ENCODE results near the gene LSM7.
"Not testable (repeated sequence)": the region's sequence is repeated elsewhere in the genome, so short reads cannot be mapped to it uniquely, and the experiment has no call there.

Gene LSM7

DNA sequence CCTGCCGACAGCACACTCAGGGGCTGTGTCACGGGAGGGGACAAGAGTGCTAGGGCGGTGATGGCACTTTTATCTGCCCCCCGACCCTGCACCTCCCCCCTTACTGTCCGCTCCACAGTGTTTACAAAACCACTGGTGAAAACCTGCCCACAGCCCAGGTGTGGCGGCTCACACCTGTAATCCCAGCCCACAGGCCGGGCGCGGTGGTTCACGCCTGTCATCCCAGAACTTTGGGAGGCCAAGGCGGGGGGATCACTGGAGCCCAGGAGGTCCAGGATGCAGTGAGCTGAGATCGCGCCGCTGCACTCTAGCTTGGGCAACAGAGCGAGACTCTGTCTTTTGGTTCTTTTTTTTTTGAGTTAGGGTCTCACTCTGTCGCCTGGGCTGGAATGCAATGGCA is 32.2 kb downstream of the LSM7 start:
- ATAC-seq: no peak

DNA sequence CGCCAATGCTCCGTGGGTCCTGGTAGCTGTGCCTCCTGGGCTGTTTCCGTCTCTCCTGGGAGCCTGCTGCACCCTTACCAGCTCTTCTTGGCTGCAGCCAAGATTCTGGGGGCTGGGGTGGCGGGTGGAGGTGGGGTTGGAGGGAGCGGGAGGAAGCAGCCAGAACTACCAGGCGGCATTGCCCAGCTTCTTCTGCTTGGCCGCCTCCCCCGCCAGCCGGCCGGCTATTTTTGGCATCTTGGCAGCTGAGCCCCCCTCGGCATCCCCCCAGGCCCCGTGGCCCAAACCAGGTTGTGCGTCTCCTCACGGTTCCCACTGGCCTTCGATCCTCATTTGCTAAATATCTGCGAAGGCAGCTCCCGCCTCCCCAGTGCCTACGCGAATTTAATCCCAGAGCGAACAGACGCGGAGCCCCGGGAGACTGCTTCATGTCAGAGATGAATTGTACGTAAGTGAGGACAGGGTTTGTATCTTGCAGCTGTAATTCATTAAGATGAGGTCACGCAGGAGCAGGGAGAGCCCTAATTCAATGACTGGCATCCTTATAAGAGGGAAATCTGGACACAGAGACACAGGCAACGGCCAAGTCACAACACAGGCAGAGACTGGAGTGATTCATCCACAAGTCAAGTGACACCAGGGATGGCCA is 33.6 kb downstream of the LSM7 start:
- no peak for ATAC-seq

DNA sequence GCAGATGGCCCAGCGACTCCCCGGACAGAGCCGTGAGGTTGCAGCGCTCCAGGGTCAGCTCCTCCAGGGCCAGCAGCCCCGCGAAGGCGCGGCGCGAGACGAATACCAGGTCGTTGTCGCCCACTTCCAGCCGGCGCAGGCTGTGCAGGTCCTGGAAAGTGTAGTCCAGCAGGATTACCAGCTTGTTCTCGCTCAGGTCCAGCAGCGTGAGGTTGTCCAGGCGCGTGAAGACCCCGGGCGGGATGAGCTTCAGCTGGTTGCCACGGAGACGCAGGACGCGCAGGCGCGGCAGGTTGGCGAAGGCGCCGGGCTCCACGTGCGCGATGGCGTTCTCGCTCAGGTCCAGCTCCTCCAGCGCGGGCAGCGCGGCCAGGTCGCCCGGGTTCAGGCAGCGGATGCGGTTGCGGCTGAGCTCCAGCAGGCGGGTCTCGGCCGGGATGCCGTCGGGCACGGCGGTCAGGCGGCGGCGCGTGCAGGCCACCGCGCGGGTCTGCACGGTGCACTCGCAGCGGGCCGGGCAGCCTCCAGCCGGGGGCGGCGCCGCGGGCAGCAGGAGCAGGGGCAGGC is 37.1 kb downstream of the LSM7 start:
- no peak for ATAC-seq

DNA sequence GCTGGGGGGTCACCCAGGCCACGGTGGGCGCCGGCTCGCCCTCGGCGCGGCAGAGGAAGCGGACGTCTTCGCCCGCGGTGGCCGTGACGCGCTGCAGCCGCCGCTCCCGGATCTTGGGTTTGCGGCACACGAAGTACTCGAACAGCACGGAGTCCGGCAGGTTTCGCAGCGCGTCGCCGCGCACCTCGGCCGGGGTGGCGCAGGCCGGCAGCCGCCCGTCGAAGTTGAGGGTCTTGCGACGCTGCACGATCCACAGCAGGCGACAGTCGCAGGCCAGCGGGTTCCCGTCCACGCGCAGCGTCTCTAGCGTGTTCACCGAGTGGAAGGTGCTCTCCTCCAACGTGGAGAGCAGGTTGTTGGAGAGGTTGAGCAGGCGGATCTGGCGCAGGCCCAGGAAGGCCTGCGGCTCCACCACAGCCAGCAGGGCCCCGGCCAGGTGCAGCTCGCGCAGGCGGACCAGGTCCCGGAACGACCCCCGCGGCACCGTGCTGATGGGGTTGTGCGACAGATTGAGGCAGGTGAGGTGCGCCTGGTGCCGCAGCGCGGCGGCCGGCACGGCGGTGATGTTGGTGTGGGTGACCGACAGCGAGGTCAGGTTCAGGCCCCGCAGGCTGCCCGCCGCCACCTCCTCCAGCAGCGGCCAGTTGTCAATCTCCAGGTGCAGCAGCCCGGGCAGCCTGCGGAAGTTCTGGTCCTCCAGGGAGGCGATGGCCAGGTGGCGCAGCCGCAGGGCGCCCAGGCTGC is 37.8 kb downstream of the LSM7 start:
- ATAC-seq: peak; percentile 22 to 30

DNA sequence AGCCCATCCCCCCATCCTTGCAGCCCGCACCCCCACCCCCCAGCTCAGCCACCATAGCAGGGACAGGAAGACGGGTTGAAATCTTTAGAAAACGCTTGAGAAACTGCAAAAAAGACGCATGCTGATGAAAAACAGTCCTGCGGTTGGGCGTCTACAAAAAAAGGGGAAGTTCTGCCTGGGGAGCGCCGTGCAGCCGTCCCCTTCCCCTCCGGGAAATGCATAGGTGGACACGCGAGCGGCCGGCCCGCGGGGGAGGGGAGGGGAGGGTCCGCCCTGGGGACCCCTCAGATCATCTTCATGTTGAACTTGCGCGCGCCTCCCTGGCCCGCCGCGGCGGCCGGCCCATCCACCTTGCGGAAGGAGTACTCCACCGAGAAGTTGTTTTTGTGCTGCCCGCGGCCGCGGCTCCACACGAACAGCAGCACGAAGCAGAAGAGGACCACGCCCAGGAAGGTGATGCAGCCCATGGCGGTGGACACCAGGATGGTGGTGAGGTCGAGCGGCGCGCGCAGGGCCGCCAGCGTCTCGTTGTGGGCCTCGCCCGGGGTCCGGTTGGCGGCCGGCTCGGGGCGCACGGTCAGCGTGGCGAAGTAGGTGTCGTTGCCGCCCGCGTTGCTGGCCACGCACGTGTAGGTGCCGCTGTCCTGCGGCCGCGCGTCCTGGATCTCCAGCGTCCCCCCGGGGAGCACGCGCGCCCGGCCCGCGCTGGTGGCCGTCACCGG is 38.5 kb downstream of the LSM7 start:
- ATAC-seq: peak; percentile 54 to 71

DNA sequence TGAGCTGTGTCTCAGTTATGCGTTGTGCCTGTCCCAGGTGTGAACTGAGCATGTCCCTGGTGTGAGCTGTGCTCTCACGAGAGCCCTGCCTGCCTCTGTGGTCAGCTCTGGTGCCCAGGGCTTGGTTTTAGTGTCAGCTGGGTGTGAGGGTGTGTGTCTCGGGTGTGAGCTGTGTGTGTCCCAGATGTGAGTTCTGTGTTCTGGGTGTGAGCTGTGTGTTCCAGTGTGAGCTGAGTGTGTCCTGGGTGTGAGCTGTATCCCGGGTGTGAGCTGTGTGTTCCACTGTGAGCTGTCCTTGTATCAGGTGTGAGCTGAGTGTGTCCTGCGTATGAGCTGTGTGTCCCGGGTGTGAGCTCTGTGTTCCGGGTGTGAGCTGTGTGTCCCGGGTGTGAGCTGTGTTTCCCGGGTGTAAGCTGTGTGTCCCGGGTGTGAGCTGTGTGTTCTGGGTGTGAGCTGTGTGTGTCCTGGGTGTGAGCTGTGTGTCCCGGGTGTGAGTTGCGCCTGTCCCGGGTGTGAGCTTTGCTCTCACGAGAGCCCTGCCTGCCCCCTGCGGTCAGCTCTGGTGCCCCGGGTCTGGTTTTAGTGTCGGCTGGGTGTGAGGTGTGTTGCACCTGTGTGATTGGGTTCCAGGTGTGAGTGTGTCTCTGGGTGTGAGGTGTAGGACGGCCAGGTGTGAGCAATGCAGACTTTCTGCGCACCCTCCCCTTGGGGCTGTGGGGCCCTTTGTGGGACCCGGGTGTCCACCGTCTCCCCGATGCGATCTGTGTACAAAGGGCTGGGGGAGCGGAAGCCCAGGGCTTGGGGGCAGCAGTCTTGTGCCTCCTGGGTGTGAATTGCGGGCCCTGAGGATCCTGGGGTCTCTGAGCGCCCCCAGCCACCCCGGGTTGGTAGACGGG is 39.3 kb downstream of the LSM7 start:
- peak in 1 of 2 donors; percentile 2 for ATAC-seq

DNA sequence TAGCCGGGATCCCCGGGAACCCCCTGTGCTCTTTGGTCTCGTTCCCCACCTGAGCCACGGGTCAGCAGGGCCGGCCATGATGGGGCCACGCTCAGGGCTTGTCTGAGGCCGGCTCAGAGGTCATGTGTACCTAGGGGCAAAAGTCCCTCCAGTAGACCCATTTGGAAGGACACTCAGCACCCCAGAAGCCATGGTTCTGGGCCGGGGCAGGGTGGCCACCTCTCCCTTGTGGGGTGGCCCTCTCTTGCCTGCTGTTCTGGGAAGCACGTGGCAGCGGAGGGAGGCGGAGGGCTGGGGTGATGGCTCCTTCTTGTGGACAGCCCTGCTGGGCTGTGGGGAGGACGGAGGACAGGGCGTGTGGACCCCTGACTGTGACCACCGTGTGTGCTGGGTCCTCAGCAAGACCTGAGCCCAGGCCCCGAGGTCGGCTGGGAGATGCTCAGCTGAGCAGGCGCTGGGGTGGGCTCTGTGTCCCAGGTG is 40.0 kb downstream of the LSM7 start:
- no peak for ATAC-seq

DNA sequence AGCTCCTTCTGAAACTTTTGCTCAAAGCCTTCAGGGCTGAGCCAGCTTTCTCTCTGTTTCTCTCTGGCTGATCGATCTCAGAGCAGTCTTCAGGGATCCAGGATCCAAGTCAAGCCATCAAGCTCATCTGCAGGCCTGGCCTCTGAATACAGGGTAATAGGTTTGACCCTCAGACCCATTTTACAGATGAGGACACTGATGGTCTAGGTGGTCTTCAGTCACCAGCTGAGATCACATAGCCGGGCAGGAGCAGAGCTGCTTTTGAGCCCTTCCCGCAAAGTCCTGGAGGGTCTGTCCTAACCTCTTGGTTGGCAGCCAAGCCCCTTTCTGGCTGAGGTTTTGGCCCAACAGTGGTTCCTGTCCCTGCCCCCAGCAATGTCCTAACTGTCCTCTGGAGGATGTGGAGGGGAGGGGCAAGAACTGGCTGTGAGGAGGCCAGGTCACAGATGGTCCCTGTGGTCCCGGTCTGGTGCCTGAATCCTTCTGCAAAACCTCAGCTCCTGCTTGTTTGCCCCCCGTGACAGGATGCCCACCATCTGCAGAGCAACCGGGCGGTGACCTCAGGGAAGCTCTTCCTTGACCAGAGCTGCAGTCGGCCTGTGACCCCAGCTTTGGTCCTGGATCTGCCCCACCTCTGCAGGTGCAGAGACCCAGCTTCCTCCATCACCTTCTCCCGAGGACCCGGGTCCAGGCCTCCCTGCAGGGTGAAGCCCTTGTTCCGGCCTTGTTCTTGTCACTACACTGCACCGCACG is 40.6 kb downstream of the LSM7 start:
- no peak for ATAC-seq

DNA sequence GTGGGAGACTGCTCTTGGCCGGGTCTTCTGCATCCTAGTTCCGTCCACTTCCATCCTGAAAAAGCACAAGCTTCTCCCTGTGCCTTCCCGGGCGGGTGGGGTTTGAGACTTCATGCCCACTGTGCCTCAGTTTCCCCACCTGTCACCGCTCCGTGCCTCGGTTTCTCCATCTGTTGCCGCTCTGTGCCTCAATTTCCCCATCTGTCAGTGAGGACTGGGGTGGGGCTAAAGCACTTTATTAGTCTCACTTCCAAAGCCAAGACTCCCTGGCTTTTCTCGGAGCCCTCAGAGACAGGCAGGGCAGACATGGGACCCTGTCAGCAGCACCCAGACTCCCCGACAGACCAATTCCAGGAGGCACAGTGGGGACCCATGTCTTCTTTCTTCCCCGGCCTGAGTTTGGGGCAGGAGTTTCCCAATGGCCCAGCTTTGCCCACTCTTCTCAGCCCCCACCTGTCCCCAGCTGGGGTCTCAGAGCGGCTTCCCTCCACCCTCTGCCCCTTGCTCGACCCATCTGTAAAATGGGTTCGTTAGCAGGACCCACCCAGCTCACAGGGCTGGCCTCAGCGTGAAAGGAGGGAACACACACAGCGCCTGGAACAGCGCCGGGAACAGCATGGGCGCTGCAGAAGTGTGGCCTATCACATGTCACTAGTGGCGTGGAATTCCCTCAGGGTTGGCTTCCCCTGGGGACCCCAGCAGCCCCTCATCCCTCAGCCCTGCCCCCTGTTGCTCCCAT is 41.8 kb downstream of the LSM7 start:
- ATAC-seq: no peak

DNA sequence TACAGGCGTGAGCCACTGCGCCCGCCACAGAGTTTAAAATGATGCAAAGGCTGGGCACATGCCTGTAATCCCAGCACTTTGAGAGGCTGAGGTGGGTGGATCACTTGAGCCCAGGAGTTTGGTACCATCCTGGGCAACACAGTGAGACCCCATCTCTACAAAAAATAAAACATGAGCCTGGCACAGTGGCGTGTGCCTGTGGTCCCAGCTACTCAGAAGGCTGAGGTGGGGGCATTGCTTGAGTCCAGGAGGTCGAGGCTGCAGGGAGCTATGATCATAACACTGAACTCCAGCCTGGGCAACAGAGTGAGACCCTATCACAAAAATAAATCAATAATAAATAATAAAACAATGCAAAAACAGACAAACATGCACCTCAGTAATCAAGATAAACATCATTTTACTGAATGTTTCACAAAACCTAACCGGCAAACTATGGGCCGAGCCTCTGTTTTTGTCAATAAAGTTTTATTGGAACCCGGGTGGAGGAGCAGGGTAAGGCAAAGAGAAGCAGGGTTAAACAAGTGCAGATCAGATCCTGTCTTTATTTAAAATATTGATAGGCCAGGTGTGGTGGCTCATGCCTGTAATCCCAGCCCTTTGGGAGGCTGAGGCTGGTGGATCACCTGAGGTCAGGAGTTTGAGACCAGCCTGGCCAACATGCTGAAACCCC is 44.4 kb downstream of the LSM7 start:
- ATAC-seq: no peak

DNA sequence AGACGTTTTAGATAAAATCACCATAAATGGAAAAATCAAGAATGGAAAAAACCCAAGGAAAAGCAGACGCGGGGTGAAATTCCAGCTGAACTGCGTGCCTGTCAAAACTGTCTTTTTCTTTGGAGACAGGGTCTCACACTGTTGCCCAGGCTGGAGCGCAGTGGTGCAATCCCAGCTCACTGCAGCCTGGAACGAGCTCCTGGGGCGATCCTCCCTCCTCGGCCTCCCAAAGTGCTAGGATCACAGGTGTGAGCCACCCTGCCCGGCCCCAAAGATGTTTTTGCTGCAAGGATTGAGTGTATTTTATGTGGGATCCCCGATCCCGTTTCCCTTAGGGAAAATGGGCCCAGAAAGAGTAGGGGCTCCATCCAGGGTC is 45.5 kb downstream of the LSM7 start:
- ATAC-seq: no peak

DNA sequence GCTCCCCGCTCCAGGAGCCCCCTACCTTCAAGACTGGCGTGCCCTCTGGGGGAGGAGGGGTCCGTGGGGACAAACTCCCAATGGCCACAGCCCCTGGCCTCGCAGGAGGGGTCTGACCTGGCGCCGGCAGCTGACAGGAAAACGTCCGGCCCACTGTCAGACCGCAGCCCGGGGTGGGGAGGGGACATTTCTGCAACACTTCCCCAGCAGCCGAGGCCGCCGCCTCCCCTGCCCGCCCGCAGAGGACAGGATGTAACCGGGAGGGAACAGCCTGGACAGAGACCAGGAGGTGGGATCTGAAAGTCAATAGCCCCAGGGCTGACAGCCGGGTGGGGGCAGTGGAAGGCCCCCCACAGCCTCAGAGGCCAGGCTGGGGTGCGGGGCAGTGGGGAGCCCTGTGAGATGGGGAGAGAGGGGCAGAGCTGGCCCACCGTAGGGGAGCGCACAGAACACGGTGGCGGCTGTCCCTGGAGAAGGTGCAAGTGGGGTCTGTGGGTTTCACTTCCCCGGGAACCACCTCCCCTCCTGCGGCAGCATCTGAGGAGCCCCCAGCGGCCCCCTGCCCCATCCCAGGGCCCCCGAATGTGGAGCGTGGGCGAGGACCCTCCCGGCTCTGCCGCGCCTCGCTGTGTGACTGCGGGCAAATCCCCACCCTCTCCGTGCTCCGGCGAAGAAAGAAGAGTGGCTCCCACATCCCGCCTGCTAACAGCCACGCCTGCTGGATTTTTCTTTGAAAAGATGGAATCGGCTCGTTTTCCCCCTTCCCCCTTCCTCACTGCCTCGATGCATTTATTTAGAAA is 46.1 kb downstream of the LSM7 start, which contains the start of gene PEAK3:
TSS of gene PEAK3 (minus strand) at position 114 of the 800 bp plus-strand sequence. CDS start 1,244 bp downstream, outside the sequence.
- peak; percentile 14 to 46 for ATAC-seq

DNA sequence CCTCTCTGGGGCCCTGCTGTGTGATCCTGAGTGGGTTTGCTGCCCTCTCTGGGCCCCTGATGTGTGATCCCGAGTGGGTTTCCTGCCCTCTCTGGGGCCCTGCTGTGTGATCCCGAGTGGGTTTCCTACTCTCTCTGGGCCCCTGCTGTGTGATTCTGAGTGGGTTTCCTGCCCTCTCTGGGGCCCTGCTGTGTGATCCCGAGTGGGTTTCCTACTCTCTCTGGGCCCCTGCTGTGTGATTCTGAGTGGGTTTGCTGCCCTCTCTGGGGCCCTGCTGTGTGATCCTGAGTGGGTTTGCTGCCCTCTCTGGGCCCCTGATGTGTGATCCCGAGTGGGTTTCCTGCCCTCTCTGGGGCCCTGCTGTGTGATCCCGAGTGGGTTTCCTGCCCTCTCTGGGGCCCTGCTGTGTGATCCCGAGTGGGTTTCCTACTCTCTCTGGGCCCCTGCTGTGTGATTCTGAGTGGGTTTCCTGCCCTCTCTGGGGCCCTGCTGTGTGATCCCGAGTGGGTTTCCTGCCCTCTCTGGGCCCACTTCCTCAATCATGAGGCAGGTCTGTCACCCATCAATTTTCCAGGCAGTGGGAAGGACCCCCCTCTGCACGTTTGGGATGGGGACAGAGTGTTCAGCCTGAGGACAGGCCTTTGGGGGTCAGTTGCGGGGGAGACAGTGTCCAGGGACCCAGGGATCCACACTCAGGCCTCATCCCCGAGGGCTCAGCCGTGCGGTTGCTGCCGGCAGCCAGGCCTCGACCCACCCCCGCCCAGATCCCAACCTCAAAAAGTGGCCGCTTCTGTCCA is 46.9 kb downstream of the LSM7 start:
- ATAC-seq: not testable (repeated sequence)

DNA sequence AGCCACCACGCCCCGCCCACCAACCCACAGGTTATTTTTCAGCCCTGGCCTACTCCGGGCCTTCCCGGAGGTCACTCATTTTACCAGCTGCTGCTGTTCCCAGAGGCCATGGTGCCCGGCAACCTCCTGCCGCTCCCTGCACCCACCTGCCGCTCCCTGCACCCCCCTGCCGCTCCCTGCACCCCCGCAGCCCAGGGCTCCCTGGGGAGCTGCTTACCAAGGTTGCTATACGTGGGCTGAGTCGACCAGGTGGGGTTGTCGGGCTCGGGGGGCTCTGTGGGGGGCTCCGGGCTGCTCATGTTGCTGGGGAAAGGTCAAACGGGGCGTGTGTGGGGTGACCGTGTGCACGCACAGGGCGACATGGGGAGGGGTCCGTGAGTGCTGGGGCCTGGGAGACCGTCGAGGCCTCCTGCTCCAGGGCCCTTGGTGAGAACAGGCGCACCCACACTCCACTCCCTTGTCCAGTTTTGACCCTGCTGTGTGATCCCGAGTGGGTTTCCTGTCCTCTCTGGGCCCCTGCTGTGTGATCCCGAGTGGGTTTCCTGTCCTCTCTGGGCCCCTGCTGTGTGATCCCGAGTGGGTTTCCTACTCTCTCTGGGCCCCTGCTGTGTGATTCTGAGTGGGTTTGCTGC is 47.6 kb downstream of the LSM7 start:
- no peak for ATAC-seq

DNA sequence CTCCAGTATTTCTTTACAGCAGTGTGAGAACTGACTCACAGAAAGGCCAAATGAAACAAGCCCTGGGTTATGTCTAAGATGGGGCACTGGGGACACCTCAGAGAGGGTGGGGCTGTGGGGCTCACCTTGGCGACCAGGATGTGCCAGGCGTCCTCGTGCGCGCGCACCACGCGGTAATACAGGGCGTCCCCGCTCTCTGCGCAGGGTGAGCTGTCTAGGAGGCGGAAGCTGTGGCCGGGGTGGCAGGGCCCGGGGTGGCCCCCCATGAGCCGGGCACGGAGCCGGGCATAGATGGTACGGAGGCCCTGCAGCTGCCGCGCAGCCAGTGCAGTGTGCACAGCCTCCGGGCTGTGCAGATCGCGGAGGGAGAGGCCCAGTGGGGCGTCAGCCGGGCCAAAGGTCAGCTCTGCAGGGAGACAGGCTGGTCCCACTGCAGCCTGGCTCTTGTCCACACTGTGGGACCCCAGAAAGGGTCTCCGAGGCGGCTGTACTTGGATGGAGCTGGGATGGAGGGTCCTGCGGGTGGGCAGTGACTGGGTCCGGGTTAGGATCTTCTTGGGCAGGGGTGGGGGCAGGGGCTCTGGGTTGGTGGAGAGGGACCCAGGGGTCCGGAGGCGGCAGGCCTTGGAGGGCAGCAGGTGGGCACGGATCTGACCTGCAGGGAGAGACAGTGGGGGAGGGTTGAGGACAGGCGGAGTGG is 49.8 kb downstream of the LSM7 start:
- no peak for ATAC-seq

DNA sequence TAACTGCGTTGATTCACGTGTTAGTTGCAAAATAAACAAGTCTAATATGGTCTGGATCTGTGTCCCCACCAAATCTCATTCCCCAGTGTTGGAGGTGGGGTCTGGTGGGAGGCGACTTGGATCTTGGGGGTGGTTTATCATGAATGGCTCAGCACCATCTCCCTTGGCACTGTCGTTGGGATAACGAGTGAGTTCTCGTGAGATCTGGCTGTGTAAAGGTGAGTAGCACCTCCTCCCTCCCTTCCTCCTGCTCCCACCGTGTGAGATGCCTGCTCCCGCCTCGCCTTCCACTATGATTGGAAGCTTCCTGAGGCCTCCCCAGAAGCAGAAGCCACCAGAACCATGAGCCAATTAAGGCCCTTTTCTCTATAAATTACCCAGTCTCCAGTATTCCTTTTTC is 51.2 kb downstream of the LSM7 start:
- ATAC-seq: no peak

DNA sequence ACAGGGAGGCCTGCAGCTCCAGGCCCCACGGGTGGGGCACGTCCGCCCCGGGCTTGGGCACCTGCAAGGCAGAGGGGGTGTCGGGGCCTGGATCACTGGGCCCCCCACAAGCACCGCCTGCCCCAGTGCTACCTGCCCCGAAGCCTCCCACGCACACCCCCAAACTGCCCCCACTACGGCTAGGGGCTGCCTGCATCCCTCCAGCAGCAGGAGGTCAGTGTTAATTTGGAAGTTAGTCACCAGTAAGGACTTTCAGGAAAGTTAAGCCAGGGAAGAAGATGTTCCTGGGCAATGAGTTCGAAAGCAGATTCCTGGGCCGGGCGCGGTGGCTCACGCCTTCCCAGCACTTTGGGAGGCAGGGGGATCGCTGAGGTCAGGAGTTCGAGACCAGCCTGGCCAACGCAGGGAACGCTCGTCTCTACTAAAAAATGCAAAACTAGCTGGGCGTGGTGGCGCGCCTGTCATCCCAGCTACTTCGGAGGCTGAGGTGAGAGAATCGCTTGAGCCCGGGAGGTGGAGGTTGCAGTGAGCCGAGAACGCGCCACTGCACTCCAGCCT is 51.9 kb downstream of the LSM7 start:
- ATAC-seq: no peak
